Occipital lobe (tissue), 2 donors: Measurements from ENCODE around the gene SIGLEC8. TPM values are rescaled to one million over a fixed set of nuclear protein-coding genes. Genes with fewer than 3 reads are reported as not detected.
"Not testable (repeated sequence)": the region's sequence is repeated elsewhere in the genome, so short reads cannot be mapped to it uniquely, and the experiment has no call there.

Source experiments
- DNase-seq: peaks from one replicate; lab custom pipeline; 2025; lab: John Stamatoyannopoulos, UW
- total RNA-seq: library from RNA; depleted of rRNA; stranded (reverse); fragments of >200 nt; gene quantifications from one replicate; pipeline ENCODE4 v1.2.3, GENCODE V29; 2014

SIGLEC8 gene
- total RNA-seq, 1 donor from 2014 or later = 2.0 TPM

DNA sequence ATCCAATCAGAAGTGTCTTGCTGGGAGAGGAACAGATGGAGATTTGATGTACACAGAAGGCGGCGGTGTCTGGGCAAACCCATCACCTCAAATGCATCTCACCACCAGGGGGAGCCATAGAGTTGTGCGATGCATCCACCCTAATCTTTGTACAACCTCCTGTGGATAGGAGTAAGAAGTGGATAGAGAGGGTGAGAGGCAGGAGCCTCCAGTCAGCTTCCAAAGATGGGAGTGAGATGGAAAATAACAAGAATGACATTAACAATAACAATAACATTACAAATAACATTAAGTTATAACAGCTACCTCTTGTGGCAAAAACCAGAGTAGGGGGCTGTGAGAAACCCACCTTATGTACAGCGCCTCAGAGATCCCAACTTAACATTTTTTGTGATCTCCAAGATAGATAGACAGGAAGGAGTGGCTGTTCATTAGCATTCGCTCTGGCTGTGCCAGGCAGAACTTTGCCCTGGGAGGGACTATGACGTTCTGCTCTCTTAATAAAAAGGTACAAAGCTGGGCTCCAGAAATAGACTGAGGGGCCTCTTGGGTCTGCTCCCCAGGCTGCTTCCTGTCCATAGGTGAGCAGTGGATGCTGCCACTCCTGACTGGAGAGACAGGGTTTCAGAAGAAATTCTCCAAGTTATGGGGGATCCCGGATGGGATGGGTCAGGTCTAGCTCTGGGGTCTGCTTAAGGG, 14.9 kb upstream of the SIGLEC8 start:
- DNase-seq = peak; percentile 27

DNA sequence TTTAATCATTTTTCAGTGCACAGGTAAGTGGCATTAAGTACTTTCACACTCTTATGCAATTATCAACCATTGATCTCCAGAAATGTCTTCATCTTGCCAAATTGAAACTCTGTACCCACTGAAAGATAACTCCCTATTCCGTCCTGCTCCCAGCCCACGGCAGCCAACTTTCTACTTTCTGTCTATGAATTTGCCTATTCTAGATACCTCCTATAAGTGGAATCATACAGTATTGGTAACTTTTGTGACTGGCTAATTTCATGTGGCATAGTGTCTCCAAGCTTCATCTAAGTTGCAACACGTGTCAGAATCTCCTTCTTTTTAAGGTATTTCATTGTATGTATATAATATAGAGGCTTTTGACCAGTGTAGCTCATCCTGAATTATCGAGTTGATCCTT, 14.4 kb upstream of the SIGLEC8 start:
- no peak for DNase-seq

DNA sequence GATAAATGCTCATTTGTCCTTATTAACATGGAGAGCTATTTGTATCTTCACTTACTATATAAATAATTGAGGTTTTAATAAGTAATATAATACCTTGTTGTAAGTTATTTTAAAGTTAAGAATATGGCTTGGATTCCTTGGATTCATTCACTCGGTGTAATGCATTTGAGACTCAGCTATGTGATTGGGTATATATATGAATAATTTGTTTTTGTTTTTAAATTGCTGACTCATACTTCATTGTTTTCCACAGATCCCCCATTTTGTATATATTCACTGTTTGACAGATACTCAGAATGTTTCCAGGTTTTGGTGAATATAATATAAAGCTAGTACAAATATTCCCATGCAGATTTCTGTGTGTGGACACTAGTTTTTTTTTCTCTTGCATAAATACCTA, 13.3 kb upstream of the SIGLEC8 start:
- DNase-seq = no peak

DNA sequence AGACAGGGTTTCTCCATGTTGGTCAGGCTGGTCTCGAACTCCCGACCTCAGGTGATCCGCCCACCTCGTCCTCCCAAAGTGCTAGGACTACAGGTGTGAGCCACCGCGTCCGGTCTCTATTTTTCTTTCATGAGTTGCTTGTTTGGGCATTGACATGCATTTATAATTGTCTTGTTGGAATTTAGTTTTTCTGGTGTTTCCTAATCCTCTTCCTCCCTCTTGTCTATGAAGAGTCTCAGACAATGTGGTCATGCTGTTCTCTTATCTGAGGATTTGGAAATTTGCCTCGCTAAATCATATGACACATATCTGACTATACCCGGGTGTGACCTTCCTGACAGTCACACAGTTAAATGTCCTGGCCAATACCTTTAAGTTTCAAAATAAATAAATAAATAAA, 12.7 kb upstream of the SIGLEC8 start:
- DNase-seq = no peak

DNA sequence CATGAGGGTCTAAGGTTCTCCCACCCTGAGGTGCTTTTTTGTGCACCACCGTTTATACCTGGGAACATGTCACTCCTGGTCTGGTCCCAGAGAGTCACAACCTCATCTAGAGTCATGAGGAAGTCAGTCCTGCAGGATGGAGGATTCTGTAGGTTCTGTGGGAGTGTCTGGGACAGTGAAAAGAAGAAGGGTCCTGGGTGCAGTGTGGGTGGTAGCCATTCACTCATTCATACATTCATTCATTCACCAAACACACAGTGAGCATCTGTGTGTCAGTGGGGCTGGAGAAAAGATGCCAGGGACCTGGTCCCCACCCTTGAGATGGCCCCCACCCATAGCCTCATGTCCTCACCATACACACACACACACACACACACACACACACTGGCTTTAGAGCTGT, 11.4 kb upstream of the SIGLEC8 start:
- DNase-seq = no peak

DNA sequence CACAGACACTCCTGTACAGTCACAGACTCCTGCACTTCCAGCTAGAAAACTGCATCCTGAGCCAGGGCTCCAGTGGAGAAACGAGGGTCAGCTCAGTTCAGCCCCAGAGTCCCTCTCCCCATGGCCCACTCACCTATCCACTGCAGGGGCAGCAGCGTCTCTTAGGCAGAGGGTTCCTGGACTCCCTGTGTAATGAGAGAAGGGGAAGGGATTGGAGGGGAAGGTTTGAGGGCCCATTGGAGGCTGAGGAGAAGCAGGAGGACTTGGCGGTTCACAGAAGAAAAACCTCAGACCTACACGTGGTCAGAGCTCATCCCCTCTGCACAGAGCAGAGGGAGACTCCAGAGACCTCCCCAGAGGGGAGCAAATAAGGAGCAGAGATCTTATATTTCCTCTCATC, 10.9 kb upstream of the SIGLEC8 start:
- DNase-seq = no peak

DNA sequence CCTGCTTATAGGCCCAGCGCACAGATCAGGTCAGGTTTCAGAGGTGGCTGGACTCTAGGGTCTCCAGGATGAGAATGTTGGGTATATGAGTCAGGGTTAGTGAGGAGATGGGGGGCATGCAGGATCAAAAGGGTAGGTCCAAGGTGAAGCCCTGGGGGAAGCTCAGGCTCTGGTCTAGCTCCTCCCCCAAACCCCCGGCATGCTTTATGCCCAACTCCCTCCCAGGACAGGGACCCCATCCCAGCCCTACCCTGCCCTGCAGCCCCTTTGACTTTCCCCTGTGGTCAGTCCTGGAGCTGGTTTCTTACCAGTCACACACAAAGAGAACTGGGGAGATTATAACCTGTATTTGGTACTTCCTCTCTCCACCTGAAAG, 10.3 kb upstream of the SIGLEC8 start:
- DNase-seq = no peak

DNA sequence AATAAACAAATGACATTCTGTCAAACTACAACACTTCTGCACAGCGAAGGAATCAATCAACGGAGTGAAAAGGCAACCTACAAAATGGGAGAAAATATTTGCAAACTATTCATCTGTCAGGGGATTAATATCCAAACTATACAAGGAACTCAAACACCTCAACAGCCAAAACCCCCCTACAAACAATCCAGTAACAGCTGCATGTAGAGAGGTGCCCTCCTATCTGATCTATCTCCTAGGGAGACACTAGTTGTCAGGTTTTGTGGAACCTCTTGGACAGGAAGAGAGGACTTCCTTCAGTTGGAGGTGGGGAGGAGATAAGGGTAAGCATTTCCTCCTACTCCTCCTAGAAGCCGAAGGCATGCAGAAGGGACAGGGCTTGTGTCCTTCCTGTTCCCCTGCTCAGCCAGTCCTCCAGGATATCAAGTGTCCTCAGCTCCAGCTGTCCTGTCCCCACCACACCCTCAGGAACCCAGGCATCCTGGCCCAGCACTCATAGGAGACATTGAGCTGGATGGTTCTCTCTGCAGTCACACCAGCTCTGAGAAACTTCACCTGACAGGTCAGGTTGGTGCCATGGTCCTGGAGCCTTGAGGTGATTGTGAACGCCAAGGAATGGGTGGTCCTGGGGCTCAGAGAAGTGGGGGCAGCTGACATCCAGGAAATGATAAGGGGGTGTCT, 9.8 kb upstream of the SIGLEC8 start:
- no peak for DNase-seq

DNA sequence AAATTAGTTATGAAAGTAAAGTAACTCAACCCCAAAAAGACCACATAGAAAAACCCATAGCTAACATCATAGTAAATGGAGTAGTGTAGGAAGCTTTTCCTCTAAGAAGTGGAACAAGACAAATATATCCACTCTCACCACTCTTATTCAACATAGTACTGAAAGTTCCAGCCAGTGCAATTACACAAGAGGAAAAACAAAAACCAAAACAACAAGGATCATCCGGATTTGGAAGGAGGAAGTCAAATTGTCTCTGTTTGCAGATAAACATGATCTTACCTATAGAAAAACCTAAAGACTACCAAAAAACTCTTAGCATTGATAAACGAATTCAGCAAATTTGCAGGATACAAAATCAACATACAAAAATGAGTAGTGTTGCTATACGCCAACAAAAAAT, 8.5 kb upstream of the SIGLEC8 start:
- no peak for DNase-seq

DNA sequence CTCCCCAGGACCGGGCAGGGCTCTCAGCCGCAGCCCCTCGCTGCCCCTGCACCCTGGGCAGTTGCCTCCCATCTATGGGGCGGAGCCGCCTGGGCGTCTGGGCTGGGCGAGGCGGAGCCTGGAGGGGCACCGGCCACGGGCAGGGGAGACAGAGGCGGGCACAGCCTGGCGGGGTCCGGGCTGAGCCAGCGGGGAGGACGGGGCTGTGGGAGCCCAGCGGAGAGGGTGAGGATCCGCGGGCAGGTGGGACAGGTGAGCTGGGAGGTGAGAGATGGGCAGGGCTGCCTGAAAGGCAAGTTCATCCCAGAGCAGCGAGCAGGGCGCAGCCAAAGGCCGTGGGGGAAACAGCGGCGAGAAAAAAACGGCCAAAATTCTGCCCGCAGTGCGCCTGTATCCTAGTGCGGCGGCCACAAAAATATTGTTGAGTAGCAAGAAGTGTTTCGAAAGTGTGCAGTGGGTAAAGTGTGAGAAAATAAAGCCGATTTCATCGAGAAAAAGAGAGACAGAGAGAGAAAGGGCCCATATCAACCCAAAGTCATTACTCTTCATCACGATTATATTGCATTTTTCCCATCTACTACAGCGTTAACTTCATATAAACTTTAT, 5.8 kb upstream of the SIGLEC8 start:
- DNase-seq = not testable (repeated sequence)

DNA sequence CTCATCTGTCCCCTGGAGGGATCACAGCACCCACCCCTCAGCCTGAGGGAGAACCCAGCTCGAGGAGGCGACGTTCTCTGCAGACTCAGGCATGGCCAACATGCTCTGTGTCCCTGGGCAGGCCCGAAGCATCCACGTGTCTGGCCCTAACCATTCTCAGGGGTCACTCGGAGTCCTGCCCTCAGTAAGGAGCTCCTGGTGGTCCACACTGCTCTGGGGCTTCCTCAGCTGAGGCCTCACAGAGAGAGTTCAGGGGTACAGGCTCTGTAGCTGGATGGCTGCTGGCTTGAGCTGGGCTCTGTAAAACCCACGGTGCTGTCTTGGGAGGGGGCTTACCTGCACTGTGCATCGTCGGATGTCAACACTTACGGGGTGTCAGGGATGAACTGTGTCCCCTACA, 4.4 kb upstream of the SIGLEC8 start:
- no peak for DNase-seq

DNA sequence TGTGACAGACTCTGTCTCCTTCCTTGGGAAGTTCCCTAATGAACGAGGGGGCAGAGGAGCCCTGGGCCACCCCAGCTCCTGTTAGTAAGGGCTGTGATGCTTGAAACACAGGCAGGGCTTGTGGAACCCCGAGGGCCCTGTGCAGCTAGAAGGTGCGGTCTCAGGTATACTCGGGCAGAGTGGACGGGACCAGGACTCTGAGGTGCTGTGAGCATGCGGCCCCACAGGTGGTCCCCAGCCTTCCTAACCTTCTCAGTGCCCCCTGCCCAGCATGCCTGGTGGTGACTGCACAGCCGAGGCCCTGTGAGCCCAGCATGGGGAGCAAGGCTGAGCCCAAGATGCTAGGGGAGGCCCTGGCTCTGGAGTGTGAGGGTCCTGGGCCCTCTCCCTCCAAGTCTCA, 4.0 kb upstream of the SIGLEC8 start:
- DNase-seq = no peak

DNA sequence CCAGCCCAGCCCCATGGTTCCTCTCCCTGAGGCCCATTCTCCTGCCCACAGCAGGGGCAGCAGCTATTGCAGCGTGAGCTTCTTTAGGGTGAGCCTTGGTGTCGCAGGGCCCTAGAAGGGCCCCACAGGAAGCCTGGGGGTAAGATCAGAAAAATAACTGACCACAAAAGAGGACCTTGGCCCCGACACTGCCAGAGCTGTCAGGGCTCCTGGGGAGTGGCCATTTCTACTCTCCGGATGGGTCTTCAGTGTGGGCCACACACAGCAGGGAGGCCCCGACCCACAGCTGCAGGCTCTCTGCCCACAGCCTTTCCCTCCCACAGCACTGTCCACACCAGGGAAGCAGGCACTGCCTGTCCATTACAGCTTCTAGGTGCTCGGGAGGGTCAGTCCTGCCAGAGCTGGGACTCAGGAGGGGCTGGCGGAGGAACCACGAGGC, 3.5 kb upstream of the SIGLEC8 start:
- no peak for DNase-seq

DNA sequence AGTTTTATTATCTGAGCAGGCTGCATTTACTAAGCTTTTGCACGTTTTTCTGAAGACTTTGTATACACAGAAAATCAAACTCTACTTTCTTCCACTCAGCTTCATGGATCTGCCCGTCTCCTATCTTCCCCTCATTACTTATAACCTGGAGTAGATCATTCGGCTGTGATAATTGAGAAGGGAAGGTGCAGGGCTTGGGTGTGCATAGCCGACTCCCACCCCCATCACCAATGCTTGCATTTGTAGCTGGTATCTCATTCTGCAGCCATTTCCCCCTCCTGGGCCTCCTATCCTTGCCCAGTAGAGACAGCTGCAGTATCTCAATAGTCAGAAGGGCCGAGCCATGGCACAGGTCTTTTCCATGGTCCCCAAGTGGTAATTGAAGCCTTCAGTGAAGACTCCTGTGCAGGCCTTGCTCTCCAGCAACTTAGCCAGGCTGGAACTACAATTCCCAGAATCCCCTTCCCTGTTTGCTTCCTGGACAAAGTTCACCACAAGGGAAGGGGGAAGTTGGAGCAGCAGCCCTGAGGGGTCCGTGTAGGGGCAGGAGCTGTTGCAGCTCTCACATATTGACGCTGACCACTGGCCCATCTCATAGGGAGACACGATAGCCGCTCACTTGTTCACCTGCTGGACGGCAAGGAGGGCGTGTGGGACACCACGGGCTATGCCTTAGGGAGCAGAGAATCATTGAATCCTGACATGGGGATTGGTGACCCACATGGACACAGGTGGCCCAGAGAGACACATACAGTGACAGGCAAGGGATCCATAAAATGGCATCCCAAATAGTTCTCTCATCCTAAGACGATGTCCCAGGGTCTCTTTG, 2.1 kb upstream of the SIGLEC8 start:
- no peak for DNase-seq

DNA sequence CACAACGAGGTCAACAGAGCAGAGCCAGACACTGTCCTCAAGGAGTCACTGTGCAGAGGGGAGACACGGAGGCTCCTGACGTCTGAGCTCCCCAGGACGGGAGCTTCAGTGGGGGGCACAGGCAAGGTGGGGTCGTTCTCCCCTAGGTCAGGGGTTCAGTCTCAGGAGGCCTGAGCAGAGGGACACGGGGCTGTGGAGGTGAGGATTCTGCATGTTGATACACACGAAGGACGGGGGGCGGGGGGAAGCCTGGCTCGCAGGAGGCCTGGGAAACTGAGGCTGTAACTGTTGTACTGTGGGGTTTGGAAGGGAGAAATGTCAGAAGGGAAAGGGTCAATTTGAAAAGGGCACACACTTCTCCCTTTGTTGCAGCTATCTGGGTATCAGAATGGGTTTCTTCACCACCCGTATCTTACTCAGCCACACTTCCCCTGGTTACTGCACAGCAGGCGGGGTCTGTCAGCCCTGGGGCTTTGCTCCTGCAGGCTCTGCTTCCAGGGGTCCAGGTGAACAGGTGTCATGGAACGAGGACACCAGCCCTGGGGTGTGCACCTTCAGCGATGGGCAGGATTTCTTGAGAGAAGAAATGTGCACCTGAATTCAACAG, 748 bp upstream of the SIGLEC8 start:
- no peak for DNase-seq

DNA sequence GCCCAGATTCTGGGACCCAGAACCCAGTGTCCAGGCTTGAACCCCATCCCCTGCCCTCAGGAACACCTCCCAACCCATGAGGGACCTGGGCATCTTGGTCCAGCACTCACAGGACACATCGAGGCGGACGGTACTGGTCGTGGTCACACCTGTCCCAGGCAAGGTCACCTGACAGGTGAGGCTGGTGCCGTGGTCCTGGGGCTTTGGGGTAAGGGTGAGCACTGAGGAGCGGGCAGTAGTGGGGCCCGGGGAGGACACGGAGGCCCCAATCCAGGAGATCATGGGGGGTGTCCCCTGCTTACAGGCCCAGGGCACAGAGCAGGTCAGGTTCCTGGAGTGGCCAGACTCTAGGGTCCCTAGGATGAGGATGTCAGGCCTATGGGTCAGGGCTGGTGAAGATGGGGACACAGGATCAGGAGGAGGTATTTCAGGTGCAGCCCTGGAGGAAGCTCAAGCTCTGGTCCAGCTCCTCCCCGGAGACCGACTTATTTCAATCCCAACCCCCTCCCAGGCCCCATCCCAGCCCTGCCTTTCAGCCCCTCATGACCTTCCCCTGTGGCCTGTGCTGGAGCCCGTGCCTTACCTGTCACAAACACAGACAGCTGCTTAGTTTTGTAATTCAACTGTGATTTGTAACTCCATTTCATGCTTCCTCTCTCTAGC, 772 bp downstream of the SIGLEC8 start:
- no peak for DNase-seq

DNA sequence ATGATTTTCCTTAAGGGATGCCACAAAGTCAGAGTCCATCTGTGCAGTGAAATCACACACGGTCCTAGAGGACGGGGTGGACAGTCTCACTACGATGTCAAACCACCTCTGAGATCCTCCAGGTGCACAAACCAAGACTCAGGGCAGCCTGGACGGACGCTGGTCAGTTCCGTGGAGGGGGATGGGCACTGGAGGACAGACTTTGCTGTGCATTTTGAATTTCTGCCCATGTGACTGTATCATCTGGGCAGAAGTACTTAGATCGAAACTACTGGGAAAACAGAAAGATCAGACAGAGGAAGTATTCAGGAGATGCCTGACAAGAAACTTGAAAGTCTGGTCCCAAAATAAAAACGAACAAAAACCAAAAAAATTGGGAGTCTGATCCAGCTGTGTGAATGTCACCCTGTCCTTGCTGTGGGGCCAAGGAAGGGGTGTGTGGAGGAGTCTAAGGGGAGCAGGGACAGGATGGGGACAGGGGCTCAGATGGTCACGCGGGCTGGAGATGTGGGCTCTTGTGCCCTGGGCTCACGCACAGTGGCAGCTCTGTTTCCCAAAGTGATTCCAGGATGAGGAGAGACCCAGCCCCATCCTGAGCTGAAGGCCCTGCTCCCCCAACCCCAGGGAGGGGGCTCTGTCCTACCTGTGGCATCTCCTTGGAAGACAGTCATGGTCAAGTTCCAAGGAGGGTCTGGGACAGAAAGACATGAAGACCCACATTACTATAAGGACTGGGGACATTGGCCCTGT, 1.5 kb downstream of the SIGLEC8 start:
- no peak for DNase-seq

DNA sequence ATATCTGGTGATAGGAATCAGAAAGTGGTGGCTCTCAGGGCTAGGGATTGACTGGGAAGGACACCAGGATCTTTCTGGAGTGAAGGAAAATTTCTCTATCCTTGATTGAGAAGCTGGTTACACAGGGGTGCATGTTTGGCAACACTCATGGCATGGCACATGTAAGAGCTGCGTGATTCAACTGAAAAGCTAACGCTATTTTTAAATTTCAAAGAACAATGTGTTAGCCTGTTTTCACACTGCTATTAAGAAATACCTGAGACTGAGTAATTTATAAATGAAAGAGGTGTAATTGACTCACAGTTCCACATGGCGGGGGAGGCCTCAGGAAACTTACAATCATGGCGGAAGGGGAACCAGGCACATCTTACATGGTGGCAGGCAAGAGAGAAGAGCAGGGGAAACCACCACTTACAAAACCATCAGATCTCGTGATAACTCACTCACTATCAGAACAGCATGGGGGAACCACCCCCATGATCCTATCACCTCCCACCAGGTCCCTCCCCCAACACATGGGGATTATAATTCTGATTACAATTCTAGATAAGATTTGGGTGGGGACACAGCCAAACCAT, 7.4 kb downstream of the SIGLEC8 start:
- DNase-seq = no peak

DNA sequence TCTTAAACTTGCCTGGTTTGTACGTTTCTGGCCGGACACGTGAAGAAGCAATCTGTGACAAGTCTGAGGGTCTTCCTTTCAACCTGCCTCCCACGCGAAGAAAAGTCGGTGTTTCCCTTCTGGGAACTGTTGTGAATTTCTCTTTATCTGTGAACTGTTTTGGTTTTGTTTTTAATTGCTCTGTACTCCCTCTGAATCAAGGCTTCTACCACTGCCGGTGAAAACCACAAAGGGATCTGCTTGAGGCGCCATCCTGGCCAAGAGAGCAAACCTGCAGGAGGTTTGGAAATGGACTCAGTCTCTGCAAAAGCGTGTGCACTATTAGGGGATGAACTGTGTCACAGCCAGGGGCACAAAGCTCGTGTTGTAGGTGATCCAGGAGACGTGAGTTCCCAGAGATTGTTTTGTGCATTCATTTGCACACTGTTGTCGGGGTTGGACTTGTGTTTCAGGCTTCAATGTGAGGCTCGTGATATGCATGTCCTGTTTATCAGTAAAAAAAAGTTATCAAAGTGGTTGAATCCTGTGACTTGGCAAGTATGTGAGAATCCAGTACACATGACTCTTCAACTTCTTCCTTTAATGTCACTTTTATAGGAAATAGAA, 9.7 kb downstream of the SIGLEC8 start:
- DNase-seq = no peak

DNA sequence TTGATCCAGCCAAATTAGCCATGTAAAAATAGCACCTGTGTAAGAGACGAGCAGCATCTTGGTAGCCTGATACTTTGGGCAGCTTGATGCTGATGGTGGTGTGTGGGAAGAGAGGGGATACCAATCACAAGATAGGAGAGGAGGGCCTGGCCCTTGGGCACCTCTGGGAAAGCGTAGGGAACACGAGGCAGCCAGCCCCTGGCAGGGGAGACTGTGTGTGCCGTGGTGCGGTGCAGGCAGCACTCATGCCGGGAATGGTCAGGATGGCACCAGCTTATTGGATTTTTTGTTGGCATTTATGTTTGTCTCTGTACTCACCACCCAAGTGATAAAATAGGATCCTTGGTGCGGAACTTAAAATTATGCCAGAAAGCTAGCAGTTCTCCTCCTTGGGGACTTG, 10.2 kb downstream of the SIGLEC8 start:
- no peak for DNase-seq
